GM12878 (cell line): ENCODE data around the gene MCC. TPM values are rescaled to one million over a fixed set of nuclear protein-coding genes. Genes with fewer than 3 reads are reported as not detected.

Experiments used
- ATAC-seq: fragments of 200-7000 bp; cut with Tn5 transposase; 3 replicates; pipeline ENCODE4 v1.9.1; 2020; ENCODE audit warnings: mild to moderate bottlenecking, moderate library complexity
- BruUV-seq: library from RNA; stranded (reverse); fragments of 400-500 nt; replicated peaks from 2 replicates; lab custom pipeline; 2021; lab: Mats Ljungman, UMichigan
- CTCF ChIA-PET: fragments of 300-600 bp; sonication (Branson Sonifier 250); formaldehyde crosslinking; extraction: SDS; loops from one replicate; lab custom pipeline; 2021; ENCODE audit warnings: inconsistent platforms; lab: Yijun Ruan, JAX
- POLR2A ChIA-PET: fragments of 350-600 bp; formaldehyde crosslinking; extraction: SDS; loops from one replicate; lab custom pipeline; 2021; ENCODE audit warnings: inconsistent platforms; lab: Charles Lee
- RAD21 ChIA-PET: fragments of 300-600 bp; sonication (Branson Sonifier 250); formaldehyde crosslinking; loops from one replicate; lab custom pipeline; 2023; ENCODE audit warnings: antibody characterized with exemption; ENCODE audit not compliant: unreplicated experiment; lab: Charles Lee
- SMC1A ChIA-PET: fragments of 300-600 bp; sonication (Branson Sonifier 250); formaldehyde crosslinking; loops from one replicate; lab custom pipeline; 2023; ENCODE audit not compliant: unreplicated experiment, uncharacterized antibody; lab: Charles Lee
- DNase-seq: peaks from one replicate; pipeline ENCODE4 v3.0.0-alpha.2; 2011; ENCODE audit warnings: low read depth, low spot score
- FAIRE-seq: peaks from 3 replicates; lab custom pipeline; 2011; peaks lifted over from hg19 to GRCh38; lab: Jason Lieb, UNC
- H2AFZ ChIP-seq: 2 replicates; pipeline ENCODE4 v1.6.0; 2011; ENCODE audit warnings: low read depth, low read length, control low read depth; ENCODE audit not compliant: control insufficient read depth
- H3K27ac ChIP-seq: 2 replicates; pipeline ENCODE4 v1.5.1; 2011; ENCODE audit warnings: control low read depth; ENCODE audit not compliant: control insufficient read depth, insufficient read depth
- H3K27me3 ChIP-seq, 2 experiments: replicated peaks in 1 of 2; 2 replicates each; pipeline versions ENCODE4 v1.6.0 to v1.6.1; 2011; ENCODE audit warnings: low read length in 1 of 2; ENCODE audit not compliant: control insufficient read depth in 2 of 2, insufficient read depth in 2 of 2
- H3K36me3 ChIP-seq, 2 experiments: 2 replicates each; pipeline ENCODE4 v1.5.1; 2011; ENCODE audit warnings: low read length in 1 of 2; ENCODE audit not compliant: control insufficient read depth in 2 of 2, insufficient read depth in 2 of 2
- H3K4me1 ChIP-seq: 2 replicates; pipeline ENCODE4 v1.6.1; 2011; ENCODE audit warnings: mild to moderate bottlenecking, low read length, moderate library complexity, mixed read lengths; ENCODE audit not compliant: control insufficient read depth, insufficient read depth
- H3K4me2 ChIP-seq: 2 replicates; pipeline ENCODE4 v1.6.0; 2011; ENCODE audit warnings: control low read depth; ENCODE audit not compliant: control insufficient read depth, insufficient read depth
- H3K4me3 ChIP-seq: fragments of 200-600 bp; sonication (generic); 2 replicates; pipeline ENCODE4 v1.5.1; 2016
- H3K79me2 ChIP-seq: 2 replicates; pipeline ENCODE4 v1.6.0; 2011; ENCODE audit warnings: low read length; ENCODE audit not compliant: control insufficient read depth, insufficient read depth
- H3K9ac ChIP-seq: 2 replicates; pipeline ENCODE4 v1.8.0; 2011; ENCODE audit warnings: low read length, control low read depth, mixed read lengths; ENCODE audit not compliant: control insufficient read depth, insufficient read depth
- H3K9me3 ChIP-seq: replicated peaks from 3 replicates; pipeline ENCODE4 v1.5.1; 2011; ENCODE audit warnings: mild to moderate bottlenecking, low read length; ENCODE audit not compliant: control insufficient read depth, insufficient read depth
- H4K20me1 ChIP-seq: 2 replicates; pipeline ENCODE4 v1.6.0; 2011; ENCODE audit not compliant: control insufficient read depth, insufficient read depth
- ATF7 ChIP-seq: fragments of 450-650 bp; IDR thresholded peaks from 2 replicates; pipeline ENCODE4 v1.6.1; 2016; ENCODE audit warnings: low read depth, mild to moderate bottlenecking
- BACH1 ChIP-seq: fragments of 450-650 bp; IDR thresholded peaks from 2 replicates; pipeline ENCODE4 v1.6.1; 2017; ENCODE audit warnings: mild to moderate bottlenecking, borderline replicate concordance
- BCL11A ChIP-seq: IDR thresholded peaks from 2 replicates; pipeline ENCODE4 v1.6.1; 2011; ENCODE audit warnings: low read depth, low read length
- CHD4 ChIP-seq: fragments of 200-600 bp; sonication (generic); IDR thresholded peaks from 2 replicates; pipeline ENCODE4 v1.6.1; 2016; ENCODE audit warnings: mild to moderate bottlenecking
- ETV6 ChIP-seq, 2 experiments: fragments of 450-650 bp in 1 of 2; IDR thresholded peaks in 1 of 2; conservative IDR thresholded peaks in 1 of 2; 2 replicates each; pipeline ENCODE4 v1.6.1; 2014; ENCODE audit warnings: antibody characterized with exemption in 1 of 2, borderline replicate concordance in 1 of 2, low read depth in 1 of 2, mild to moderate bottlenecking in 1 of 2, moderate library complexity in 1 of 2
- HDAC2 ChIP-seq: fragments of 200-600 bp; sonication (generic); IDR thresholded peaks from 2 replicates; pipeline ENCODE4 v1.6.1; 2017
- KDM1A ChIP-seq: fragments of 200-600 bp; sonication (generic); IDR thresholded peaks from 2 replicates; pipeline ENCODE4 v1.6.1; 2016; ENCODE audit warnings: borderline replicate concordance
- NBN ChIP-seq: fragments of 450-650 bp; IDR thresholded peaks from 2 replicates; pipeline ENCODE4 v1.6.1; 2016
- RB1 ChIP-seq: fragments of 450-650 bp; formaldehyde crosslinking; IDR thresholded peaks from 2 replicates; pipeline ENCODE4 v1.6.1; 2017; ENCODE audit warnings: mild to moderate bottlenecking, borderline replicate concordance
- SMAD5 ChIP-seq: IDR thresholded peaks from 2 replicates; pipeline ENCODE4 v1.6.1; 2016; ENCODE audit warnings: antibody characterized with exemption, low read depth
- SUZ12 ChIP-seq: fragments of 200-600 bp; sonication (generic); IDR thresholded peaks from one replicate; pipeline ENCODE4 v1.6.1; 2018; ENCODE audit warnings: antibody characterized with exemption, mild to moderate bottlenecking; ENCODE audit not compliant: unreplicated experiment
- WGBS: methylation state at CpG from one replicate; pipeline ENCODE4 v1.1.6; 2016; ENCODE audit warnings: low lambda C conversion rate; ENCODE audit not compliant: insufficient replicate concordance, insufficient coverage; ENCODE audit errors: missing lambda C conversion rate; 5-methylcytosine and 5-hydroxymethylcytosine counted together
- in situ Hi-C: fragments of 300-500 bp; cut with MboI; formaldehyde crosslinking; loops from 9 replicates; pipeline ENCODE4 v1.14.3; 2018; ENCODE audit warnings: mixed read lengths
- intact Hi-C: fragments of 100-400 bp; cut with micrococcal nuclease; formaldehyde crosslinking; loops from one replicate; pipeline ENCODE4 v1.14.2; 2022; ENCODE audit not compliant: unreplicated experiment
- polyA plus RNA-seq, 11 experiments: library from polyadenylated mRNA; depleted of rRNA in 4 of 11; unstranded in 6 of 11; stranded (reverse) in 5 of 11; fragments of >200 nt; fragmentation: Nextera tagmentation in 4 of 11; fragmentation: Illumina TruSeq in 1 of 11; extraction: Ambion mirVana in 4 of 11; extraction: Trizol in 1 of 11; gene quantifications; 1 replicate in 1 of 11; 2 replicates in 10 of 11; pipeline versions ENCODE4 v1.2.1 to v1.2.3, GENCODE V29; 2011 to 2016; ENCODE audit warnings: inconsistent platforms in 2 of 11, missing spikeins in 2 of 11, low read depth in 1 of 11
- total RNA-seq, 4 experiments: library from RNA; depleted of rRNA in 3 of 4; stranded (reverse); fragments of >200 nt in 3 of 4; fragmentation: Illumina TruSeq in 1 of 4; extraction: Trizol in 1 of 4; gene quantifications; 2 replicates each; pipeline versions ENCODE4 v1.2.1 to v1.2.3, GENCODE V29; 2013 to 2021
- TF ChIP-seq, protein P1 (sequence below): IDR thresholded peaks from 2 replicates; pipeline ENCODE4 v1.6.1; 2012; ENCODE audit warnings: mild to moderate bottlenecking, low read depth, low read length
- TF ChIP-seq, protein P2 (sequence below): IDR thresholded peaks from 2 replicates; pipeline ENCODE4 v1.6.1; 2011; ENCODE audit warnings: low read depth, mild to moderate bottlenecking, low read length, moderate library complexity, borderline replicate concordance; ENCODE audit errors: extremely low read depth
- TF ChIP-seq, protein P3 (sequence below): fragments of 450-650 bp; IDR thresholded peaks from 2 replicates; pipeline ENCODE4 v1.6.1; 2017; ENCODE audit warnings: mild to moderate bottlenecking

The MCC gene
- total and polyA plus RNA-seq, 10 of the 15 experiments (the other 5 are each of a cell fraction or from before 2014, with no cell fraction given), result 0.03 to 0.86 (median 0.16) TPM

DNA sequence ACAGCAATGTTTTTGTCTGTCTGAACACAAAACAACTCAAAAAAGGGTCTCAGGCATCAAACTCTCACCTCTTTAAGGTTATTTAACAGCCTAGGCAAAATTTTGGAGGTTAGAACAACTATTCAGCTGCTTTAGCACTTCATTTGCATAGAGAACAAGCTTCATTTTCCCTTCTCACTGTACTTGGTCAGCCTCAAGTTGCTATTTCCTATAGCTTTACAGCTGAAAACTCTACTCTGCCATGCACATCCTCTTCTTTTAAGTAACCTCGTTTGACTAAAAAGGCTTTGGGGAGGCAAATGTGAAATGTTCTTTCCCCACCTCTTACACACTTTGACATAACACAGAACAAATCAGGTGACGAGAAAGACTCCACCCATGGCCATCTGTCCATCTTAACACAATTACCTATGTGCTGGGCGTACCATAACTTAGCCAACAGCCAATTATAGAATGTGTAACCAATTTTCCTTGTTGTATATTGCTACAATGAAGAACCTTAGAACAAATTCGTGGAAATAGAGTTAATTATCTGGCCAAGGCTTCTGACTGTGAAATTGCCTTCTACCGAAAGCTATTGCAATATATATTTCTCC, 315.9 kb downstream of the MCC start (continued):
- TF ChIP-seq, protein P1, sequence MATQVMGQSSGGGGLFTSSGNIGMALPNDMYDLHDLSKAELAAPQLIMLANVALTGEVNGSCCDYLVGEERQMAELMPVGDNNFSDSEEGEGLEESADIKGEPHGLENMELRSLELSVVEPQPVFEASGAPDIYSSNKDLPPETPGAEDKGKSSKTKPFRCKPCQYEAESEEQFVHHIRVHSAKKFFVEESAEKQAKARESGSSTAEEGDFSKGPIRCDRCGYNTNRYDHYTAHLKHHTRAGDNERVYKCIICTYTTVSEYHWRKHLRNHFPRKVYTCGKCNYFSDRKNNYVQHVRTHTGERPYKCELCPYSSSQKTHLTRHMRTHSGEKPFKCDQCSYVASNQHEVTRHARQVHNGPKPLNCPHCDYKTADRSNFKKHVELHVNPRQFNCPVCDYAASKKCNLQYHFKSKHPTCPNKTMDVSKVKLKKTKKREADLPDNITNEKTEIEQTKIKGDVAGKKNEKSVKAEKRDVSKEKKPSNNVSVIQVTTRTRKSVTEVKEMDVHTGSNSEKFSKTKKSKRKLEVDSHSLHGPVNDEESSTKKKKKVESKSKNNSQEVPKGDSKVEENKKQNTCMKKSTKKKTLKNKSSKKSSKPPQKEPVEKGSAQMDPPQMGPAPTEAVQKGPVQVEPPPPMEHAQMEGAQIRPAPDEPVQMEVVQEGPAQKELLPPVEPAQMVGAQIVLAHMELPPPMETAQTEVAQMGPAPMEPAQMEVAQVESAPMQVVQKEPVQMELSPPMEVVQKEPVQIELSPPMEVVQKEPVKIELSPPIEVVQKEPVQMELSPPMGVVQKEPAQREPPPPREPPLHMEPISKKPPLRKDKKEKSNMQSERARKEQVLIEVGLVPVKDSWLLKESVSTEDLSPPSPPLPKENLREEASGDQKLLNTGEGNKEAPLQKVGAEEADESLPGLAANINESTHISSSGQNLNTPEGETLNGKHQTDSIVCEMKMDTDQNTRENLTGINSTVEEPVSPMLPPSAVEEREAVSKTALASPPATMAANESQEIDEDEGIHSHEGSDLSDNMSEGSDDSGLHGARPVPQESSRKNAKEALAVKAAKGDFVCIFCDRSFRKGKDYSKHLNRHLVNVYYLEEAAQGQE, result no peak
- TF ChIP-seq ATF7, result no peak
- TF ChIP-seq CHD4, result no peak
- TF ChIP-seq, protein P2, sequence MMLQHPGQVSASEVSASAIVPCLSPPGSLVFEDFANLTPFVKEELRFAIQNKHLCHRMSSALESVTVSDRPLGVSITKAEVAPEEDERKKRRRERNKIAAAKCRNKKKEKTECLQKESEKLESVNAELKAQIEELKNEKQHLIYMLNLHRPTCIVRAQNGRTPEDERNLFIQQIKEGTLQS, result no peak
- TF ChIP-seq SMAD5, result no peak

DNA sequence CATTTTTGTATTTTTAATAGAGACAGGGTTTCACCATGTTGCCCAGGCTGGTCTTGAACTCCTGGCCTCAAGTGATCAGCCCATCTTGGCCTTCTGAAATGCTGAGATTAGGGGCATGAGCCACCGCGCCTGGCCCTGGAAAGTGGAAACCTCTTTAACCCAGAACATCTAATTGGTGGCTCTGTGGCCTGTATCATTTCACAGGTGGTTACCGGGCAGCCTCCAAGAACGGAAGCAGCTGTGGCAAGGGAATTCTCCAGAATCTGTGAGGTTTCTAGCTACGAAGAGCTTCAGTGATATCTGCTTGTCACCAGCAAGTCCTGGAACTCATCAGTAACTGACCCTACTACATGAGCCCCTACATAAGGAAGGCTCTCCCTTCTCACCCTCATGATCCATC, 316.7 kb downstream of the MCC start:
- CTCF ChIA-PET, result no interaction called here
- Histone ChIP-seq H4K20me1 (no peaks in the 10 kb centered on the region), H3K9ac (no peak overlapping the region), H3K4me1 (no peaks in the 10 kb centered on the region), H3K4me3 (no peak overlapping the region), H2AFZ (no peak overlapping the region), H3K27me3 (no peaks in the 10 kb centered on the region), H3K9me3 (no peaks in the 10 kb centered on the region), H3K4me2 (no peak overlapping the region), H3K27ac (no peak overlapping the region), H3K36me3 (no peaks in the 10 kb centered on the region), H3K79me2 (no peaks in the 10 kb centered on the region)
- RAD21 ChIA-PET, result no interaction called here
- no TSS peak for BruUV-seq
- intact Hi-C loops (no loop called here), in situ Hi-C loops (no loop called here)
- POLR2A ChIA-PET, result no interaction called here
- DNase-seq (no peak), ATAC-seq (no peak), FAIRE-seq (no peak)
- 74% methylated on average over 5 of the region's 5 CpGs for WGBS
- SMC1A ChIA-PET, result interaction anchor here (0.6 kb wide), 1 partner anchor 111 kb away, joined by 3 read pairs; no protein-coding TSS in a partner anchor
- TF ChIP-seq BCL11A (no peak), ETV6 (conservative IDR thresholded peaks at IDR 0.05 in 1 of 2, IDR thresholded peaks at IDR 0.05 in 1 of 2; ENCODE audit: borderline replicate concordance in 1 of 2, low read depth in 1 of 2) (no peak), KDM1A (no peak), BACH1 (no peak), RB1 (no peak), SUZ12 (no peak), HDAC2 (no peak), NBN (no peak)
- TF ChIP-seq, protein P3, sequence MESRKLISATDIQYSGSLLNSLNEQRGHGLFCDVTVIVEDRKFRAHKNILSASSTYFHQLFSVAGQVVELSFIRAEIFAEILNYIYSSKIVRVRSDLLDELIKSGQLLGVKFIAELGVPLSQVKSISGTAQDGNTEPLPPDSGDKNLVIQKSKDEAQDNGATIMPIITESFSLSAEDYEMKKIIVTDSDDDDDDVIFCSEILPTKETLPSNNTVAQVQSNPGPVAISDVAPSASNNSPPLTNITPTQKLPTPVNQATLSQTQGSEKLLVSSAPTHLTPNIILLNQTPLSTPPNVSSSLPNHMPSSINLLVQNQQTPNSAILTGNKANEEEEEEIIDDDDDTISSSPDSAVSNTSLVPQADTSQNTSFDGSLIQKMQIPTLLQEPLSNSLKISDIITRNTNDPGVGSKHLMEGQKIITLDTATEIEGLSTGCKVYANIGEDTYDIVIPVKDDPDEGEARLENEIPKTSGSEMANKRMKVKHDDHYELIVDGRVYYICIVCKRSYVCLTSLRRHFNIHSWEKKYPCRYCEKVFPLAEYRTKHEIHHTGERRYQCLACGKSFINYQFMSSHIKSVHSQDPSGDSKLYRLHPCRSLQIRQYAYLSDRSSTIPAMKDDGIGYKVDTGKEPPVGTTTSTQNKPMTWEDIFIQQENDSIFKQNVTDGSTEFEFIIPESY, result no peak
